Measurements from ENCODE around the gene SLC6A14. TPM values are rescaled to one million over a fixed set of nuclear protein-coding genes. Genes with fewer than 3 reads are reported as not detected.

SLC6A14 gene
- total and polyA plus RNA-seq, 2 experiments from 2014 or later: 0.05 to 2.7 TPM

GRCh38 chrX:116427978-116428377 is 8.4 kb upstream of the SLC6A14 start:
- Histone ChIP-seq H3K4me3 (no peak overlapping the region), H3K4me1 (ENCODE audit: insufficient read depth) (no peaks in the 10 kb centered on the region), H2AFZ (no peak overlapping the region), H3K79me2 (no peaks in the 10 kb centered on the region), H3K36me3 (replicated peaks; ENCODE audit: insufficient read depth, low read depth) (no peaks in the 10 kb centered on the region), H4K20me1 (ENCODE audit: insufficient read depth, poor library complexity, severe bottlenecking) (no peaks in the 10 kb centered on the region), H3K9me3 (ENCODE audit: low read depth) (no peaks in the 10 kb centered on the region), H3K9me2 (replicated peaks; ENCODE audit: insufficient read depth) (no peaks in the 10 kb centered on the region), H3K4me2 (no peak overlapping the region), H3K27ac (no peak overlapping the region), H3K27me3 (no peaks in the 10 kb centered on the region)
- TF ChIP-seq CTCF (IDR thresholded peaks at IDR 0.05; ENCODE audit: poor library complexity) (no peak), EZH2phosphoT487 (IDR thresholded peaks at IDR 0.05; ENCODE audit: low read depth, severe bottlenecking, unreplicated experiment) (no peak), EZH2 (IDR thresholded peaks at IDR 0.05; ENCODE audit: borderline replicate concordance) (no peak)
- 79% methylated on average over 3 of the region's 3 CpGs for WGBS (ENCODE audit: low lambda C conversion rate, missing lambda C conversion rate)
- DNase-seq (ENCODE audit: low spot score): no peak

- Histone ChIP-seq H2AFZ (no peak overlapping the region), H3K4me3 (no peak overlapping the region), H4K20me1 (ENCODE audit: insufficient read depth, poor library complexity, severe bottlenecking) (no peaks in the 10 kb centered on the region), H3K4me1 (ENCODE audit: insufficient read depth) (no peaks in the 10 kb centered on the region), H3K36me3 (replicated peaks; ENCODE audit: insufficient read depth, low read depth) (no peaks in the 10 kb centered on the region), H3K9me3 (ENCODE audit: low read depth) (no peaks in the 10 kb centered on the region), H3K27me3 (no peaks in the 10 kb centered on the region), H3K9me2 (replicated peaks; ENCODE audit: insufficient read depth) (no peaks in the 10 kb centered on the region), H3K4me2 (no peak overlapping the region), H3K79me2 (no peaks in the 10 kb centered on the region), H3K27ac (no peak overlapping the region)
- TF ChIP-seq CTCF (IDR thresholded peaks at IDR 0.05; ENCODE audit: poor library complexity) (no peak), EZH2 (IDR thresholded peaks at IDR 0.05; ENCODE audit: borderline replicate concordance) (no peak), EZH2phosphoT487 (IDR thresholded peaks at IDR 0.05; ENCODE audit: low read depth, severe bottlenecking, unreplicated experiment) (no peak)
- DNase-seq (ENCODE audit: low spot score): no peak
Observed at GRCh38 chrX:116435597-116435996, 809 bp upstream of the SLC6A14 start.

- no peaks in the 10 kb centered on the region for H3K79me2 ChIP-seq
- no peak overlapping the region for H3K4me2 ChIP-seq
- H3K9me2 ChIP-seq (replicated peaks; ENCODE audit: insufficient read depth): no peaks in the 10 kb centered on the region
- H2AFZ ChIP-seq: no peak overlapping the region
- TF ChIP-seq EZH2phosphoT487 (IDR thresholded peaks at IDR 0.05; ENCODE audit: low read depth, severe bottlenecking, unreplicated experiment) (no peak), CTCF (IDR thresholded peaks at IDR 0.05; ENCODE audit: poor library complexity) (no peak)
- H3K9me3 ChIP-seq (ENCODE audit: low read depth): no peaks in the 10 kb centered on the region
- no peaks in the 10 kb centered on the region for H4K20me1 ChIP-seq (ENCODE audit: insufficient read depth, poor library complexity, severe bottlenecking)
- no peaks in the 10 kb centered on the region for H3K36me3 ChIP-seq (replicated peaks; ENCODE audit: insufficient read depth, low read depth)
- DNase-seq (ENCODE audit: low spot score): no peak
- H3K4me3 ChIP-seq: no peak overlapping the region
- H3K27ac ChIP-seq: no peak overlapping the region
- H3K27me3 ChIP-seq: no peaks in the 10 kb centered on the region
- no peaks in the 10 kb centered on the region for H3K4me1 ChIP-seq (ENCODE audit: insufficient read depth)
- WGBS (ENCODE audit: low lambda C conversion rate, missing lambda C conversion rate): 71% methylated on average over 2 of the region's 2 CpGs
Observed at GRCh38 chrX:116449156-116449555, 12.8 kb downstream of the SLC6A14 start.

- H3K79me2 ChIP-seq: no peaks in the 10 kb centered on the region
- no peak within 1 kb of the TSS for H3K27ac ChIP-seq
- no peaks in the 10 kb centered on the region for H3K4me1 ChIP-seq (ENCODE audit: insufficient read depth)
- H3K9me2 ChIP-seq (replicated peaks; ENCODE audit: insufficient read depth): no peaks in the 10 kb centered on the region
- 84% methylated on average over 18 of the region's 18 CpGs for WGBS (ENCODE audit: low lambda C conversion rate, missing lambda C conversion rate)
- H3K9me3 ChIP-seq (ENCODE audit: low read depth): no peaks in the 10 kb centered on the region
- H3K27me3 ChIP-seq: no peaks in the 10 kb centered on the region
- H3K4me3 ChIP-seq: no peak within 1 kb of the TSS
- TF ChIP-seq EZH2 (IDR thresholded peaks at IDR 0.05; ENCODE audit: borderline replicate concordance) (no peak), EZH2phosphoT487 (IDR thresholded peaks at IDR 0.05; ENCODE audit: low read depth, severe bottlenecking, unreplicated experiment) (no peak), CTCF (IDR thresholded peaks at IDR 0.05; ENCODE audit: poor library complexity) (no peak)
- H2AFZ ChIP-seq: no peak within 1 kb of the TSS
- no peaks in the 10 kb centered on the region for H4K20me1 ChIP-seq (ENCODE audit: insufficient read depth, poor library complexity, severe bottlenecking)
- no peak within 1 kb of the TSS for H3K4me2 ChIP-seq
- no peak for DNase-seq (ENCODE audit: low spot score)
- H3K36me3 ChIP-seq (replicated peaks; ENCODE audit: insufficient read depth, low read depth): no peaks in the 10 kb centered on the region
Observed at GRCh38 chrX:116462822-116463221, 26.4 kb downstream of the SLC6A14 start, which contains the start of gene CT83. CT83 (minus strand) TSS chrX:116462976; CDS start chrX:116462856, 120 bp downstream.

Measured in hepatocyte (in vitro differentiated cells).